HUDEP-2 (cell line): Measurements from ENCODE around the gene YIF1B.
A peak's percentile ranks its signal among the peaks of the same experiment; 100 is the strongest.
"Not testable (repeated sequence)": the region's sequence is repeated elsewhere in the genome, so short reads cannot be mapped to it uniquely, and the experiment has no call there.

Experiments
- DNase-seq, 76 experiments: peaks; one replicate each; lab custom pipeline; 2025; ENCODE audit not compliant: unreplicated experiment in 76 of 76; lab: John Stamatoyannopoulos, UW

The YIF1B gene, protein sequence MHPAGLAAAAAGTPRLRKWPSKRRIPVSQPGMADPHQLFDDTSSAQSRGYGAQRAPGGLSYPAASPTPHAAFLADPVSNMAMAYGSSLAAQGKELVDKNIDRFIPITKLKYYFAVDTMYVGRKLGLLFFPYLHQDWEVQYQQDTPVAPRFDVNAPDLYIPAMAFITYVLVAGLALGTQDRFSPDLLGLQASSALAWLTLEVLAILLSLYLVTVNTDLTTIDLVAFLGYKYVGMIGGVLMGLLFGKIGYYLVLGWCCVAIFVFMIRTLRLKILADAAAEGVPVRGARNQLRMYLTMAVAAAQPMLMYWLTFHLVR

DNA sequence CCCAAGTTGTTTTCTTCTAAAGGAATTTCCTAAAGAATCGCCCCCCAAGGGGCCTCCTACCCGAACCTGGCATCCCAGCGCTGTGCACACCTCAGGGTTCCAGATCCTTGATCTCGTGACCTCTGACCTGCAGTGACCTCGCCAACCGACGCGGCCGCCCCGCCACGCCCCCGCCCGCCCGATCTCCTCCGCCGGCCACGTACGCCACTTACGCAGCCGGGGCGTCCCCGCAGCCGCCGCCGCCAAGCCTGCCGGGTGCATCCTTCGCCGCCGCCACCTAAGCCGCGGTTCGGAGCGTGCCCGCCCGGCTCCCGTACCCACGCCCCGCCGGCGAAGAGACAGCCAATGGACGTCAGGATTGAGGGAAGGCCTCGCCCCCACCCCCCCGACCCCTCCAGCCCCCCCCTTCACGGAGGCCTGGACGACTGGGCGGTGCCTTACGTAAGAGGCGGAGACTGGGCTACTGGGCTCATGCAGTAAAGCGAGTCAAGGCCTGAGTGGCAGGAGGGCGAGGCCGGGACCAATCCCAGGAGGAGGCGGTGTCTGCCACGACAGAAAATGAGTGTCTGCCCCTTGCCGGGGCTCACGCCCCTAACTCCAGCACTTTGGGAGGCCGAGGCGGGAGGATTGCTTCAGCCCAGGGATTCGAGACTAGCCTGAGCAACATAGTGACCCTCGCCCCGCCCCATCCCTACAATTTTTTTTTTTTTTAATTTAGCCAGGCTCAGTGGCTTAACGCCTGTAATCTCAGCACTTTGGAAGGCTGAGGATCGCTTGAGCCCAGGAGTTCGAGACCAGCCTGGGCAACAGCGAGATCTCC is at the start of gene YIF1B:
Gene YIF1B, minus strand, starts transcription at position 291 of the 820 bp plus-strand sequence. Its CDS starts 30 bp downstream, at position 261.
- peak in 75 of 76 experiments; percentile 92 to 100 (median 99) for DNase-seq

DNA sequence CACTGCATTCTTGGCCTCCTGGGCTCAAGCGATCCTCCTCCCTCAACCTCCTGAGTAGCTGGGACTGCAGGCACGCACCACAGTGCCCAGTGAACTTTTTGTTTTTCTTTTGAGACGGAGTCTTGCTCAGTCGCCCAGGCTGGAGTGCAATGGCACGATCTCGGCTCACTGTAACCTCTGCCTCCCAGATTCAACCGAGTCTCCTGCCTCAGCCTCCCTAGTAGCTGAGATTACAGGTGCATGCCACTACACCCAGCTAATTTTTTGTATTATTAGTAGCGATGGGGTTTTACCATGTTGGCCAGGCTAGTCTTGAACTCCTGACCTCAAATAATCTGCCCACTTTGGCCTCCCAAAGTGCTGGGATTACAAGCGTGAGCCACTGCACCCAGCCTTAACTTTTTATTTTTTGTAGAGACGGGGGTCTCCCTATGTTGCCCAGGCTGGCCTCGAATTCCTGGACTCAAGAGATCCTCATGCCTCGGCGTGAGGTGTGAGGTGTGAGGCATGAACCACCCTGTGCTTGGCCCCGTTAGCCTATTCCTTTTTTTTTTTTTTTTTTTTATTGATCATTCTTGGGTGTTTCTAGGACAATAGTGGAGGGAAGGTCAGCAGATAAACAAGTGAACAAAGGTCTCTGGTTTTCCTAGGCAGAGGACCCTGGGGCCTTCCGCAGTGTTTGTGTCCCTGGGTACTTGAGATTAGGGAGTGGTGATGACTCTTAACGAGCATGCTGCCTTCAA is 47.4 kb upstream of the YIF1B start:
- DNase-seq = not testable (repeated sequence)

DNA sequence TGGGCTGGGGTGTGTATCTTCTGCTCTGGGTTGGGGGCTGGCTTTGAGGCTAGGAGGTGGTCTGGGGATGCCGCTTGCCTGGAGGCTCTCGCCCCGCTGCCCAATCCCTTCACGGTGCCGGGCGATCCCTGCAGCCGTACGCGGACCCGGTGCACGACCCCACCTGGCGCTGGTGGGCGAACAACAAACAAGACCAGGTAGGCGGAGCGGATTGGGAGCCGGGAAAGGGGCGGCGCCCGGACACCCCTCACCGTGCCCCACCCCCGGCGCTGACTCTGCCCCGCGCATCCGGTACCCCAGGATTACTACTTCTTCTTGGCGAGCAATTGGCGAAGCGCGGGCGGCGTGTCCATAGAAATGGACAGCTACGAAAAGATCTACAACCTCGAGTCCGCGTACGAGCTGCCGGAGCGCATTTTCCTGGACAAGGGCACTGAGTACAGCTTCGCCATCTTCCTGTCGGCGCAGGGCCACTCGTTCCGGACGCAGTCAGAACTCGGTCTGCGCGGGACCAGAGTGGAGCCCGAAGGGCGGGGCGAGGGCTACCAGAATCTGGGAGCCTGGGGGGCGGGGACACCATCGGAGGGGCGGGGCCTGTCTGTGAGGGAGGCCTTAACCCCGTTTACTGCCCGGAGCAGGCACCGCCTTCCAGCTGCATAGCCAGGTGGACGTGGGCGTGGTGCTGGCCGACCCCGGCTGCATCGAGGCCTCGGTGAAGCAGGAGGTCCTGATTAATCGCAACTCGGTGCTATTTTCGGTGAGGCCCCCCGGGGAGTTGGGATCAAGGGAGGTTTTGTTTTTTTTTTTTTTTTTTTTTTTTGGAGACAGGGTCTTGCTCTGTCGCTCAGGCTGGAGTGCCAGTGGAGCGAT is 46.6 kb upstream of the YIF1B start:
- DNase-seq = peak in 69 of 76 experiments; percentile 21 to 97 (median 76)

DNA sequence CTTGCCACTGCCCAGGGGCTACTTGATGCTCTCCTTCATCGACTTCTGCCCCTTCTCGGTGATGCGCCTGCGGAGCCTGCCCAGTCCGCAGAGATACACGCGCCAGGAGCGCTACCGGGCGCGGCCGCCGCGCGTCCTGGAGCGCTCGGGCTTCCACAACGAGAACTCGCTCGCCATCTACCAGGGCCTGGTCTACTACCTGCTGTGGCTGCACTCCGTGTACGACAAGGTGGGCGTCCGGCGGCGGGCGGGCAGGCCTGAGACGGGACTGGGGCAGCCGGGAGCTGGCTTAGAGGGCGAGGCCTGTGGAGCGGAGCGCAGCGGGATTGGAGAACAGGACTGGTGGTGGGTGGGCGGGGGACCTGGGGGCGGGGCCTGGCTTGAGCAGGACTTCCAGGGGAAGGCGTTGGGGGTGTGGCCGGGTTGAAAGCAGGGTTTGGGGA is 45.9 kb upstream of the YIF1B start:
- DNase-seq = peak in 66 of 76 experiments; percentile 28 to 90 (median 73)

DNA sequence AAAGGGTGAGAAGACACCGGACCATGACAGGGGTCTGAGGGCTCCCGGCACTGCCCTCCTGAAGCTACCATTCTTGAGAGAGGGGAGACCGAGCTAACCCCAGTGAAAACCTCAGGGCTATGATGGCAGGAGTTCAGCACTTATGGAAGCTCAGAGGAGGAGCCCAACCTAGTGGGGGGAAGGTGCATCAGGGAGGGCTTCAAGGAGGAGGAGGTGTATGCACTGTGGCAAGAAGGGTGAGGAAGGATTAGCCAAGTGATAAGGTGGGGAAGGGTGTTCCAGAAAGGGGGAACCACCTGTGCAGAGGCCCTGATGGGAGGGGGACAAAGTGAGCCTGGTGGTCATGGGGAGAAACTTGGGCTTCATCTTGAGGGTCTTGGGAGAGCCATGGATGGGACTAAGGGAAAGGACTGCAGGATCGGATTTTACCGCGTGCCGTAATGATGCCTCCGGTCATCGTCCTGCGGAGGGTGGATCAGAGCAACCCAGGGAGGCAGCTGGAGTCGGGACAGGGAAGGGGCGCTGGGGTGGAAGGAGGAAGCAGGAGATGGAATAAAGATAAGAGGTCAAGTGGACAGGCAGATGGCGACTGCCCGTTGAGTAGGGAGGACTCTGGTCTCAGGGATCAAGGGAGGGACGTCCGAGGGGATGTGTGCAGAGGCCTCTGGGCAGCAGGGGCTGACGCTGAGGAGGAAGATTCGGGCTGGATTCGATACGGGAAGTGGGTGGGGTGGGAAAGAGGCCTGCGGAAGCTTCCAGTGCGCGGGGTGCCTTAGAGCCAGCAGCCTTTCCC is 45.3 kb upstream of the YIF1B start:
- DNase-seq = no peak

DNA sequence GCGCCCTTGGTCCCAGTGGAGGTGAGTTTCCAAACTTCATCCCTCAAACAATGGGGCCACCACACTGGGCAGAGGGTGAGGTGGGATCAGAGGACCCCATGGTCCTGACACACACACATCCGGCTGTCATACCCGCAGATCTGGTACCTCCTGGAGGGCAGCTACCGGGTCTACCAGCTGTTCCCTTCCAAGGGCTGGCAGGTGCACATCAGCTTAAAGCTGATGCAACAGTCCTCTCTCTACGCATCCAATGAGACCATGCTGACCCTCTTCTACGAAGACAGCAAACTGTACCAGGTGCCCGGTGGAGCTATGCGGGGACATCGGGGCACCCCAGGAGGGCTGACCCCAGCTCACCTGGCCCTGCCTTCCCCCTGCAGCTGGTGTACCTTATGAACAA is 44.6 kb upstream of the YIF1B start:
- DNase-seq = peak in 1 of 76 experiments; percentile 8

DNA sequence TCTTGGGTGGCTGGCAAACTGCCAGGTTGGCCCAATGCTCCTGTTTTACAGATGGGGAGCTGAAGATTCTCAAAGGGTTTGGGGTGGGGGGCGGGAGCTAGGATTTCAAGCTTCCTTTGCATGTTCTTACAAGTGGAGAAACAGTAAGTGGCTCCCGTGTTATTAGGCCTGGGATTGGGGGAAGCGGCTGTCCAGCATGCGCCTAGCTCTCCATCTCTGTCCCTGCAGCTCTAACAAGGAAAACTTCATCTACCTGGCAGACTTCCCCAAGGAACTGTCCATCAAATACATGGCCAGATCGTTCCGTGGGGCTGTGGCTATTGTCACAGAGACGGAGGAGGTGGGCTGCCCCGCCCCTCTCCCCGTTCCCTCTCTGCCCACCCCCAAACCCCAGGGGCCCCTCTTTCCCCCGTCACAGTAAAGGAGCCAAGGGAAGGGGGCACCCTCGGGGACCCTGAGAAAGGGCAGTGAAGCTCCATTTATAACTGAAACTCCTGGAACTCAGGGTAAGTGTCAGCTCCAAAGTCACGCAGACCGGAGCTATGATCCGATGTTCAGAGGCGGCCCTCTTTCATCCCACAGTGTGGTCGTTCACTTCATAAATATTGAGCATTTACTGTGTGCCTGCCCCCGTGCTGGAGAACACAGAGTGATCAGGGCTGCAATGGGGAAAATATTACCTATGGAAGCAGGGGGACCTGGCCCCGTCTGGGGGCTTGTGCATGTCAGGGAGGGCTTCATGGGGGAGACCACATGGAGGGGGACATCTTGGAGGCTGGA is 43.7 kb upstream of the YIF1B start:
- DNase-seq = no peak

DNA sequence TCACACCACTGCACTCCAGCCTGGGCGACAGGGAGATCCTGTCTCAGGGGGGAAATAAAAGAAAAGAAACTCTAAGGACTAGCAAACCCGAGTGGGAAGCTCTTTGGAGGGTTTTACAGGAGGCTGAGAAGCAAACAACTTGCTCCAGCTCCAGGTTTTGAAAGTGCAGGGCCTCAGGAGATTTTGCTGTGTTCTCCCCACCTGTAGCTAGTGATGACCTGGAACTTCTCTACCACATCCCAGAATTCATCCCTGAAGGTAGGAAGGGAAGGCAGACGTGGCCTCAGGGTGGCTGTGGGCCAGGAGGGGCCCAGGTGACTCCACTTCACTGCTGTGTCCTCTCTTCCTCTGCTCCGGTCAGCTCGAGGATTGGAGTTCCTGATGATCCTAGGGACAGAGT is 42.3 kb upstream of the YIF1B start:
- DNase-seq = no peak

DNA sequence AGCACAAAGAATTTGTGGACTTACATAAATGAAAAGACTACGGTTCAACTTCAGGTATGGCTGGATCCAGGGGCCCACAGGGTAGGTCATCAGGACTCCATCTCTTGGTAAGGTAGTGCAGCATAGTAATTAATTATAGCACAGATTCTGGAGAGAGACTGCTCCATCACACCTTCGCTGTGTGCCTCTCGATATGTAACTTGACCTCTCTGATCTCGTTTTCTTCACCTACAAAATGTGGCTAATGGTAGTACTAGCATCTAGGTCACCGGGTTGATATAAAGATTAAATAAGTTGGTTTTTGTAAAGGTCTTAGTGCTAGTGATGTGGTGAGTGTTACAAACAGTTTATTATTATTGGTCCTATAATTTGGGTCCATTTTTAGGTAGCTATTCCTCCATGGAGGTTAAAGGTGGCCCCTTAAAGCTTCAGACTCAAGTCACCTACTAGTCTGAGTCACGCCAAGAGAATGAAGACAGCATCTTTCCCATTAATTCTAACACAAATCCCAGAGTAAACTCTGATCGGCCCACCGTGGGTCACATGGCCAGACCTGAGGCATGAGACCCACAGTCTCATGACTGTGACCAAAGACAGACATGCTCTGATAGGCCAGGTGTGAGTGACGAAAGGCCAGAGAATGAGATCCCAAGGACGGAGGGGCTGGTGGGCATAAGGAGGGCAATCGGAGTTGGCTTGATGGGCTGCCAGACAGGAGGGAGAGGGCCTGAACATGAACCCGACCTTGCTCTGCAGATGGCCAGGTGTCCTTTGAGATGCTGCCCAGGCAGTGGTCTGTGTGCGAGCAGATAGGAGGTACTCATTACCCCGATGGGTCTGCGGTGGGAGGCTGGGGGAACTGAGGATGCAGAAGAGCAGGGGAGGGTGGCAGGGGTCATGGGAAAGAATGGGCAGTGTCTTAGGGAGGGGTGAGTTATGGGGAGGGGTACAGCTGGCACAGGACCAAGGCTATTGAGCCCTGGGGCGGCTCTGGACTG is 40.3 kb upstream of the YIF1B start:
- no peak for DNase-seq

DNA sequence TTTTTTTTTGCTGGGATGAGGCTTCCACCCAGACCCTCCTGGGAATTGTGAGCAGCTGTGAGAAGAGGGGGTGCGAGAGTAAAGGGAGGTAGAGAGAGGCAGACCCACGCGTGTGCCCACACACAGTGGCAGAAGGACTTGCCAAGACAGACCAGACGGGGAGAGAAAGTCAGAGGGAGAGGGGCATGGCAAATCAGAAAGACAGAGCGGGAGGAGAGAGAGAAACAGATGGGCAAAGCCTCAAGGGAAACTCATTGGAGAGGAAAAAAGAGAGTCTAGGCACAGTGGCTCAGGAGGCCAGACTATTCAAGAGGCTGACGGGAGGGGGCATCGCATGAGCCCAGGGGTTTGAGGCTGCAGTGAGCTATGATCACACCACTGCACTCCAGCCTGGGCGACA is 36.9 kb upstream of the YIF1B start:
- no peak for DNase-seq

DNA sequence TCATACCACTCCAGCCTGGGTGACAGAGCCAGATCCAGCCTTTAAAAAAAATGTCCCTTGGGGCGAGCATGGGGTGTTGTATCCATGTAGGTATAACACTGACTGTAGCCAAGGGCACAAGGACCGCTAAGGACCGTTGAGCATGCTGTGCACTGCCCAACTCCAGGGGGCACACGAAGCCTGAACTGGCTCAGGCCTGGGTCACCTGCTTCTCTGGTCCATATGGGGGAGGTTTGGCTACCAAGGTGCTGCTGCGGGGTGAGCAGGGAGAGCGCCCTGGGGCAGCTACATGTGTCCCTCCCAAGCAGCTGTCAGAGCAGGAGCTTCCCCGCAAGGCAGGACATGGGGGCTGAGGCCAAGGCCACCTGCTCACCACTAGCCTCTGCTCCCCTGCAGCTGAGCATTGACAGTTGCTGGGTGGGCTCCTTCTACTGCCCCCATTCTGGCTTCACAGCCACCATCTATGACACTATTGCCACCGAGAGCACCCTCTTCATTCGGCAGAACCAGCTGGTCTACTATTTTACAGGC is 36.2 kb upstream of the YIF1B start:
- DNase-seq = no peak

DNA sequence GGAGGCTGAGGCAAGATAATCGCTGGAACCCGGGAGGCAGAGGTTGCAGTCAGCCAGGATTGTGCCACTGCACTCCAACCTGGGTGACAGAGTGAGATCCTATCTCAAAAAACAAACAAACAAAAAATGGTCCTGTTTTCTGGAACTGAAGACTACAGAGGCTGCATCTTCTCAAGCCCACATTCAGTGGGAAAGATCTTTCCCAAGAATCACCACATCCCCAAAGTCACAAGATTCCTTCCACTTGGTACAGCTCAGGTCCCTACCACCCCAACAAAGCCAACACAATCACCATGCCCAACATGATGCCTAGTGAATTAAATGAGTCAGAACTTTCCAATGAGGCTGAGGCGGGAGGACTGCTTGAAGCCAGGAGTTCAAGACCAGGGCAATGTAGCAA is 35.1 kb upstream of the YIF1B start:
- DNase-seq = no peak

DNA sequence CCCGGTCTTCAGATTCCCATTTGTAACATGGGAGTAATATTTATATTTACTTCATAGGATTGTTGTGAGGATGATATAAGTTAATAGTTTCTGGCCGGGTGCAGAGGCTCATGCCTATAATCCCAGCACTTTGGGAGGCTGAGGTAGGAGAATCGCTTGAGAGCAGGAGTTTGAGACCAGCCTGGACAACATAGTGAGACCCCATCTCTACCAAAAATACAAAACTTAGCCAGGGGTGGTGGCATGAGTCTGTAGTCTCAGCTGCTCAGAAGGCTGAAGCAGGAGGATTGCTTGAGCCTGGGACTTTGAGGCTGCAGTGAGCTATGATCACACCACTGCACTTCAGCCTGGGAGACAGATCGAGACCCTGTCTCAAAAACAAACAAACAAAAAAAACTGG is 31.1 kb upstream of the YIF1B start:
- DNase-seq = no peak

DNA sequence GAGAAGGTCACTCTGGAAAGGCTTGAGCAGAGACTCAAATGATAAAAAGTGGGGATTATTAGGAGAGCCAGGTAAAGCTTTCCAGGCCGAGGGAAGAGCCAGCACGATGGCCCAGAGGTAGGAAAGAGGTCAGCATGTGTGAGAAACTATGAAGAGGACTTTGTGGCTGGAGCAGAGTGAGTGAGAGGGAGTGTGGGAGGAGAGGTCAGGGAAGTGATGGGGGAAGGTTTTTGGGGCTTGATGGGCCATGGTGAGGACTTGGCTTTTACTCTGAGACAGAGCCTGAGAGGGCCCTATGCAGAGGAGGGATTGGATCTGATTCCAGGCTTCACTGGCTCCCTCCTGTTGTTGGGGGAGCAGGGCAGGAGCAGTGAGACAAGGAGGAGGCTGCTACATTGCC is 25.2 kb upstream of the YIF1B start:
- DNase-seq = no peak

DNA sequence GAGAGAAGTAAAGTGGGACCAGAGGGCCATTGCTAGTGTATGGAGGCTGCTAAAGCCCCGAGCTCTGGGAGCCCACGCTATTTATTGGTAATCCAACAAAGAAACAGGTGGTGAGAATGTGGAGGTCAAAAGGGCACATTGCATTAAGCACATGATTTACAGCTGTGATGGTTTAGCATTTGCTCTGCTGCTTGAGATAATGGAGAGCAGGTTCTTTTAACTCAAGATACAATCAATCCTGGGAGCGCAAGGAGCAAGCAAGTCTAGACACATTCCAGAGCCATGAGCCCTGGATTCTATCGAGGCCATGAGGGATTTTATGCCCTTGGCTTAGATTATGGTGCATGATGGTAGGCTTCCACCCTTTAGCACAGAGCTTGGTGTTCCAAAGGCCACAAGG is 23.3 kb upstream of the YIF1B start:
- not testable (repeated sequence) for DNase-seq

DNA sequence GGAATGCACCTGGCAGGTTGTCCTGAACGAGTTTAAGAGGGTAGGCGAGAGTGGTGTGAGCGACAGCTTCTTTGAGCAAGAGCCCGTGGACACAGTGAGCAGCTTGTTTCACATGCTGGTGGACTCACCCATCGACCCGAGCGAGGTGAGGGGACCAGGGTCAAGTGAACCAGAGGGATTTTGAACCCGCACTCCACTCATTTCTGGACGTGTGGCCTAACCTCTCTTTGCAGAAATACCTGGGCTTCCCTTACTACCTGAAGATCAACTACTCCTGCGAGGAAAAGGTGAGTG is 21.6 kb upstream of the YIF1B start:
- DNase-seq = no peak

DNA sequence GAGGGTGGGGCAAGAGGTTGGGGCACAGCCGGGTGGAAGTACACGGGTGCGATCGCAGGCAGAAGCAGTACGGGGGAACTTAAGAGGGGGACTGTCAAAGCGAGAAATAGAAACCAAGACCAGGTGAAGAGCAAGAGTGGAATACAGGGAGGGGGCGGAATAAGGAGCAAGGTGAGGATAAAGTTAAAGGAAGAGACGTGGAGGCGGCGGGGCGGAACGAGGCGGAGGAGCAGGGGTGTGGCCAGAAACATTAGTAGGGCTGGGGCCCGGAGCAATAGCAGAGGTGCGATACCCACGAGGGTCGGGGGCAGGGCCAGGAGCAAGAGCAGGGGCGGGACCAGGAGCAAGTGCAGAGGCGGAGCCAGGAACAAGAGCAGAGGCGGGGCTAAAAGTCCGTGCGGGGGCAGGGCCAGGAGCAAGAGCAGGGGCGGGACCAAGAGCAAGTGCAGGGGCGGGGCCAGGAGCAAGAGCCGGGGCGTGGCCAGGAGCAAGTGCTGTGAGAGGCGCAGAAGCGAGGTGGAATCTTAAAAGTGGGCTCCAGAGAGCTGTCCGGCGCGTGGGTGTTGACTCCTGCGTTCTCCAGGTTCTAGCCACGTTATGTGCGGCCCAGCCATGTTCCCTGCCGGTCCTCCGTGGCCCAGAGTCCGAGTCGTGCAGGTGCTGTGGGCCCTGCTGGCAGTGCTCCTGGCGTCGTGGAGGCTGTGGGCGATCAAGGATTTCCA is 21.1 kb upstream of the YIF1B start:
- DNase-seq = peak; percentile 66 to 100 (median 99)
